BLaER1 treated with 17β-estradiol and CSF1 and Interleukin-3, amounts not matched to agents 10 nM and 100 nM (cell line): Measurements from ENCODE around the gene MAPKAPK5.

Experiments
- H3K27ac ChIP-seq, 11 experiments: shearing (Covaris generic); formaldehyde crosslinking; 2 replicates each; pipeline ENCODE4 v1.8.1; 2022
- H3K27me3 ChIP-seq, 11 experiments: shearing (Covaris generic); formaldehyde crosslinking; 2 replicates each; pipeline ENCODE4 v1.8.1; 2022
- H3K36me3 ChIP-seq, 11 experiments: shearing (Covaris generic); formaldehyde crosslinking; 2 replicates each; pipeline ENCODE4 v1.8.1; 2022
- H3K4me1 ChIP-seq, 10 experiments: shearing (Covaris generic); formaldehyde crosslinking; 2 replicates each; pipeline ENCODE4 v1.8.1; 2022
- H3K4me2 ChIP-seq, 11 experiments: shearing (Covaris generic); formaldehyde crosslinking; 2 replicates each; pipeline ENCODE4 v1.8.1; 2022
- H3K4me3 ChIP-seq, 10 experiments: shearing (Covaris generic); formaldehyde crosslinking; 2 replicates each; pipeline ENCODE4 v1.8.1; 2022
- H3K9ac ChIP-seq, 11 experiments: shearing (Covaris generic); formaldehyde crosslinking; 2 replicates each; pipeline ENCODE4 v1.8.1; 2022
- H3K9me3 ChIP-seq, 11 experiments: shearing (Covaris generic); formaldehyde crosslinking; replicated peaks in 1 of 11; 2 replicates each; pipeline ENCODE4 v1.8.1; 2022
- H4K20me1 ChIP-seq, 11 experiments: shearing (Covaris generic); formaldehyde crosslinking; 2 replicates each; pipeline ENCODE4 v1.8.1; 2022
- Cebpa-rat ChIP-seq, 11 experiments: shearing (Covaris generic); IDR thresholded peaks; 2 replicates each; pipeline ENCODE4 v1.8.1; 2022

Gene MAPKAPK5

DNA sequence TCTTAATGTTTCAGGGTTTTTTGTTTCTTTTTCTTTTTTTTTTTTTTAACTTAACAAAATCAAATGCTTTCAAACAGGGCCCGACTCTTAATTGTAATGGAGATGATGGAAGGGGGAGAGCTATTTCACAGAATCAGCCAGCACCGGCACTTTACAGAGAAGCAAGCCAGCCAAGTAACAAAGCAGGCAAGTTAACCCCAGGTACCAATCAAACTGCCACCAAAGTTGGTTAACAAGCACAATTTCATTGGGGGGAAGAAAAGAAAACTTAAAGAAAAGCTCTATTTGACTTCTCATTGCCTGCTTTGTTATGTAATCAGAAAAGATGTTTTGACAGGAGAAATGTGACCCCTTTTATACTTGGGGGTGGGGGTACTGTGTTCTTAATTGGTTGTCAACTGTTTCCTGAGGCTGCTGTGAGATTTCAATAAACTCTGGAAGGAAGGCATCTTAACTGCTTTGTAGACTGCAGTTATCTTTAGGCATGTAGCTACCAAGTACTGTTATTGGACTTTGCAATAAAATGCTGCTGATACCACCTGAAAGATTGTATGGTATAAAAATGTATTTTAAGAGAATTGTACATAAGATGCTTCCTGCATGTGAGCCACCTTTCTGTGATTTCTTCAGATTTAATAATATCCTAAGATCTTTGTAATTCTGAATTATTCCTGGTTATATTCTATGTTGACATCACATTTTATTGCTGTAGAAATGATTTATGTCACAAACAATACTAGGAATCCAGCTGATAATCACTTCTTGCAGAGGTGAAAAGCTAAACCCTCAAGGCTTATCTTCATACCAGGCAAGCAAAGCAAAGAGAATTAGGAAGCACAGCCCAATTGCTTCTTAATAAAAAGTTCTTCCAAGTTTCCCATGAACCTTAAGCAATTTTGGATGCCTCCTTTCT is 26.9 kb downstream of the MAPKAPK5 start:
- Histone ChIP-seq H3K9me3 (no peaks in the 10 kb centered on the region), H3K36me3 (peaks cover 92 to 100% (median 99%) of the 10 kb centered on the region in 11 experiments), H3K27ac (no peak overlapping the region), H3K4me3 (no peak overlapping the region), H3K4me1 (no peaks in the 10 kb centered on the region; a peak in 1 of 20 replicates), H3K4me2 (no peak overlapping the region), H4K20me1 (peaks cover 5 to 99% (median 50%) of the 10 kb centered on the region in 11 experiments; a peak in 21 of 22 replicates), H3K27me3 (no peaks in the 10 kb centered on the region), H3K9ac (no peak overlapping the region)
- no peak for TF ChIP-seq Cebpa-rat (IDR thresholded peaks at IDR 0.05)

DNA sequence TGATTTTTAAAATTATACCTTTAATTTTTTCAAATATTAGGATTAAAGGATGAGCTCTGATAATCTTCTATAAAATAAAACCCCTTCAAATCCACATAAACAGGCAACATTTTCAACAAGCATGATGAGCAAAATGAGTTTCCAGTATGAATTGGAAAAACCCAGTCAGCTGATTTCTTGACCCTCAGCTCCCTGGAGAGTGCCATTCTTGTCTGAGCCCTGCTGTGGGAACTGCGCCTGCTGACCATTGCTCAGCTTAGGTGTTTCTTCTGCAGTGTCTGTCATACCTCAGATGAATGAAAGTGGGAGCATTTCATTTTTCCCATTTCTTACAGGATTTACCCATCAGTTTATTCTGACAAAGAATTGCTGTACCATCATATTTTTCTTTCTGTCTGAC is 27.6 kb downstream of the MAPKAPK5 start:
- no peaks in the 10 kb centered on the region for H3K9me3 ChIP-seq
- H3K4me1 ChIP-seq, result no peaks in the 10 kb centered on the region; a peak in 1 of 20 replicates
- H3K4me3 ChIP-seq, result no peak overlapping the region
- no peak overlapping the region for H3K27ac ChIP-seq
- H3K4me2 ChIP-seq, result no peak overlapping the region
- no peaks in the 10 kb centered on the region for H3K27me3 ChIP-seq
- no peak overlapping the region for H3K9ac ChIP-seq
- no peak for TF ChIP-seq Cebpa-rat (IDR thresholded peaks at IDR 0.05)
- H4K20me1 ChIP-seq, result peaks cover 0 to 97% (median 43%) of the 10 kb centered on the region in 11 experiments; a peak in 20 of 22 replicates
- H3K36me3 ChIP-seq, result peaks cover 94 to 100% (median 100%) of the 10 kb centered on the region in 11 experiments

DNA sequence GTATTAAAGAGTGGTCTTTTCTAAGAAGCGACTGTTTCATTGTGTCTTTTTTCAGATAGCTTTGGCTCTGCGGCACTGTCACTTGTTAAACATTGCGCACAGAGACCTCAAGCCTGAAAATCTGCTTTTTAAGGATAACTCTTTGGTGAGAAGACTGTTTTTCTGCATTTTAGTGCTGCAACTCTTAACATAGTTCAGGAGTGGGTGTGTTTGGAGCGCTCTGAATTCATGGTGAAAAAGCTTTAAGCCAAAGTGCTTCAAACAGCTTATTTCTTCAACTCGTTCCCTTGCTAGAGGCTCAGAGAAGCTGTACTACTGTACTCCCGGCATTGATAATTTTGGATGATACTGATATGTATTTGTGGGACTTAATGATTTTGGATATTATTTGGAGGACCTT is 28.2 kb downstream of the MAPKAPK5 start:
- H3K36me3 ChIP-seq, result peaks cover 93 to 100% (median 100%) of the 10 kb centered on the region in 11 experiments

DNA sequence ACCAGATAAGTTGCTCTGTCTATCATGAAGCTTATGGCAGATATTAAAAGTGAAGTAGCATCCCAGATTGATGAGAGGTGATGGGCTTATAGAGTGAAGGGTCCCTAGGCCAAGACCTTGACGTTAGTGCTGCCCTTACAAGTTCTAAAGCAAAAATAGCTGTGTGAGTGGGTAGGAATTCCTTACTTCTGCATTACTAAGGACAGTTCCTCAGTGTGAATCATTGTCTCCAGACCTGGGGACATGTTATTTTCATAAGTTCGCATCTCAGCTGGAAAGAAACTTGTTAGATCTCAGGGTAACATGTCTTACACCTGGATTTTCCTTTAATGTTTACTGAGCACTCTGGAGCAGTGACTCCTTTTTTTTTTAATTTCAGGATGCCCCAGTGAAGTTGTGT is 28.7 kb downstream of the MAPKAPK5 start:
- Histone ChIP-seq H3K27me3 (no peaks in the 10 kb centered on the region), H3K9ac (no peak overlapping the region), H3K27ac (no peak overlapping the region), H3K36me3 (peaks cover 93 to 100% (median 100%) of the 10 kb centered on the region in 11 experiments), H3K9me3 (no peaks in the 10 kb centered on the region), H4K20me1 (peaks cover 0 to 97% (median 40%) of the 10 kb centered on the region in 11 experiments; a peak in 18 of 22 replicates), H3K4me2 (no peak overlapping the region), H3K4me1 (no peaks in the 10 kb centered on the region; a peak in 1 of 20 replicates), H3K4me3 (no peak overlapping the region)
- no peak for TF ChIP-seq Cebpa-rat (IDR thresholded peaks at IDR 0.05)

More for the DNA sequence above, 28.2 kb downstream of the MAPKAPK5 start:
- no peak overlapping the region for H3K4me3 ChIP-seq
- H3K9me3 ChIP-seq, result no peaks in the 10 kb centered on the region
- no peak for TF ChIP-seq Cebpa-rat (IDR thresholded peaks at IDR 0.05)
- peaks cover 0 to 97% (median 40%) of the 10 kb centered on the region in 11 experiments; a peak in 20 of 22 replicates for H4K20me1 ChIP-seq
- no peaks in the 10 kb centered on the region for H3K27me3 ChIP-seq
- no peak overlapping the region for H3K4me2 ChIP-seq
- no peaks in the 10 kb centered on the region; a peak in 1 of 20 replicates for H3K4me1 ChIP-seq
- no peak overlapping the region for H3K27ac ChIP-seq
- H3K9ac ChIP-seq, result no peak overlapping the region

DNA sequence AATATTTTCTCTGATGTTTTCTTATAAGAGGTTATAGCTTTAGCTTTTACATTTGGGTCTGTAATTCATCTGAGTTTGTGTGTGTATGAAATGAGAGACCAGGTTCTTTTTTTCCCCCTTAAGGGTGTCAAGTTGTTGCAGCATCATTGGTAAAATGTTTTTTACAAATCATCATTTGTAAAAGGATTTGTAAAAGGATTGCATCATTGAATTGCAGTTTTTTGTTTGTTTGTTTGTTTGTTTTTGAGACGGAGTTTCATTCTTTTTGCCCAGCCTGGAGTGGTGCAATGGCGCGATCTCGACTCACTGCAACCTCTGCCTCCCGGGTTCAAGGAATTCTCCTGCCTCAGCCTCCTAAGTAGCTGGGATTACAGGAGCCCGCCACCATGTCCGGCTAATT is 31.1 kb downstream of the MAPKAPK5 start:
- Histone ChIP-seq H3K4me1 (no peaks in the 10 kb centered on the region; a peak in 1 of 20 replicates), H3K9ac (no peak overlapping the region), H3K36me3 (peaks cover 93 to 100% (median 100%) of the 10 kb centered on the region in 11 experiments), H4K20me1 (peaks cover 0 to 93% (median 33%) of the 10 kb centered on the region in 11 experiments; a peak in 13 of 22 replicates), H3K27ac (no peak overlapping the region), H3K9me3 (no peaks in the 10 kb centered on the region), H3K27me3 (no peaks in the 10 kb centered on the region), H3K4me2 (no peak overlapping the region), H3K4me3 (no peak overlapping the region)
- no peak for TF ChIP-seq Cebpa-rat (IDR thresholded peaks at IDR 0.05)

DNA sequence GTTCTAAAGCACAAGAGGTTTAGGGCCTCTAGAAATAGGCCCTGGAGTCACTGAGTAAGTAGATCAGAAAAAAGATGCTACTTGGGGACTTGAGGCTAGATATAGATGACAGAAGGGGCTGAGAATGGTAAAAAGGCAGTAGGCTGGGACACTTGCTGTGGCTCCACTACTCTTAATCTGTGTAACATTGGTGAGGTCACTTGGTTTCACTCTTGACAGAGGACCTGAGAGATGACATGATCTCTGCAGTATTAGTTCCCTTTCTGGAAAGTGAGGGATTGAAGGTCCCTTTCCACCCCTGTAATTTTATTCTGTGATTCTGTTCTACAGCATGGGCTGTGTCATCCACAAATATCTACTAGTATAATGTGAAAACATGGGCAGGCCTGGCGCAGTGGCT is 39.7 kb downstream of the MAPKAPK5 start:
- no peak for TF ChIP-seq Cebpa-rat (IDR thresholded peaks at IDR 0.05)
- peaks cover 8 to 26% (median 17%) of the 10 kb centered on the region in 10 experiments for H3K4me1 ChIP-seq
- peaks cover 0 to 79% (median 18%) of the 10 kb centered on the region in 11 experiments; a peak in 14 of 22 replicates for H4K20me1 ChIP-seq
- no peak overlapping the region for H3K9ac ChIP-seq
- peaks cover 99 to 100% (median 100%) of the 10 kb centered on the region in 11 experiments for H3K36me3 ChIP-seq
- H3K4me2 ChIP-seq, result no peak overlapping the region
- H3K4me3 ChIP-seq, result no peak overlapping the region
- no peaks in the 10 kb centered on the region for H3K27me3 ChIP-seq
- no peak overlapping the region for H3K27ac ChIP-seq
- H3K9me3 ChIP-seq, result no peaks in the 10 kb centered on the region

DNA sequence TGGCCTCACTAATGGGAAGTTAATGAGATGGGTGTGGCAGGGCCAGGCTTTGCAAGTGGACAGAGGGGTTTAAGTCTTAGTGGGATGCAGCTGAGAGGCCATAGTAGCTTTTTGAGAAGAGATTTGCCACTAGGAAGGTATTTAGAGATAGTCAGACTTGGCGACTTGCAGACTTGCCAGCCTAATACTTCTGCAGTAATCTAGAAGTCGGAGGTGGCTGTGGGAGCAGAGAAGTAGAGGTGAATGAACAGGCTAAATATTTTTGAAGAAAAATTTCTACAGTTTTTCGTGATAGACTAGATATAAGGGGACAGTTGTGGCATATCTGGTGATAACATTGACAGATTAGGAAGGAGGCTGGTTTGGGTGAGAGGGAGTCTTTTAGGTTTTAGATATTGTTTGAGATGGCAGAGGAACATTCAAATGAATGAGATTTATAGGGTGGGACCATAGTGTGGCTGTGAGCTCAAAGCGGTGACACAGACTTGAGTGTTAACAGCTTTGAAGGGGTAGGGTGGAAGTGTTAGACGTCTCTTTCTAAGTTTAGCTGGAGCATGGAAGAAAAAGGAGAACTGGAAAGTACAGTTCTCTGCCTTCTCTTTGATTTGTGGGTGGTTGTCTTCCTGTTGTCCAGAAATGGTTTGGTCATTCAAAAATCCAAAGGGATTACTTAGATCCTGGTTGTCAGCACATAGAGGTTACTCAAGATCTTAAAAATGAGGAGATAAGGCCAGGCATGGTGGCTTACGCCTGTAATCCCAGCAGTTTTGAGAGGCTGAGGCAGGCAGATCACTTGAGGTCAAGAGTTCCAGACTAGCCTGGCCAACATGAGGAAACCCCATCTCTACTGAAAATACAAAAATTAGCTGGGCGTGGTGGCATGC is 44.9 kb downstream of the MAPKAPK5 start:
- Histone ChIP-seq H3K27me3 (no peaks in the 10 kb centered on the region), H3K27ac (peak overlapping the region in 4 of 11 experiments; percentile 36 to 68 (median 52); a peak in 8 of 22 replicates), H4K20me1 (peaks cover 0 to 74% (median 11%) of the 10 kb centered on the region in 11 experiments; a peak in 14 of 22 replicates), H3K4me2 (peak overlapping the region in 6 of 11 experiments; percentile 7 to 82 (median 50); a peak in 11 of 22 replicates), H3K9ac (peak overlapping the region in 2 of 11 experiments; percentile 40; a peak in 3 of 22 replicates), H3K36me3 (peaks cover 88 to 100% (median 100%) of the 10 kb centered on the region in 11 experiments), H3K4me3 (no peak overlapping the region), H3K4me1 (peaks cover 14 to 34% (median 21%) of the 10 kb centered on the region in 10 experiments), H3K9me3 (no peaks in the 10 kb centered on the region)
- no peak for TF ChIP-seq Cebpa-rat (IDR thresholded peaks at IDR 0.05)

DNA sequence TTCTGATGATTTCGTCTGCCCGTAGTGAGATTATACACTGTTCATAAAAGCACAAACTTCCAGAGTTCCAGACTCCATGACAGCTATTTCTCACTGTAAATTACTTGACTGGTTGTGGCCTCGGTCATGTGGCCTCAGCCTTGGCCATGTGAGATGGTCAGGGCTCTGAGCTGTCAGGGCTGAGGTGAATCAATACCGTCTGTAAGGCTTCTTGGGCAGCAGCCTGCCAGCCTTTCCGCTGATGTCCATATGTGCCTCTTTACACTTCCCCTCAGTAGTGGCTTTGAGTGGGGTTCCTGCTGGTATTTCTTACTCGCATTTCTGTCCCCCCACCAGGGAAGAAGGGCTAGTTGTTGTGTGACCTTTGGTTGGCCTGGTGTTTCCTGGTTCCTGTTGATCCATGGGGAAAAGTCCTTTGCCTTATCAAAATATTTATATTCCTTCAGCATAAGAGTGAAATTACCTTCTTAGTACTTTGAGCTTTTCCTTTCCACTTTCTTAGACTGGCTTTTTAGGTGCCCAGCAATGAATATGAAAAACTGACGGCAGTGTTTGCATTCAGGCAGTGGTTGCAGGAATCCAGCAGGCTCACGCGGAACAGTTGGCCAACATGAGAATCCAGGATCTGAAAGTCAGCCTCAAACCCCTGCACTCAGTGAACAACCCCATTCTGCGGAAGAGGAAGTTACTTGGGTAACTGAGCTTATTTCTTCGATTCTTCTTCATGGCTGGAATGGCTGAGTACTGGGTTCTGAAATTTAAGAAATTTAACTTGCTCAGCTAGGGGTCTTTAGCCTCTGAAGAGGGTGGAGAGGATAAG is 46.1 kb downstream of the MAPKAPK5 start:
- no peaks in the 10 kb centered on the region for H3K27me3 ChIP-seq
- no peak overlapping the region for H3K4me3 ChIP-seq
- peaks cover 0 to 69% (median 11%) of the 10 kb centered on the region in 11 experiments; a peak in 13 of 22 replicates for H4K20me1 ChIP-seq
- no peak for TF ChIP-seq Cebpa-rat (IDR thresholded peaks at IDR 0.05)
- H3K9me3 ChIP-seq, result no peaks in the 10 kb centered on the region
- peaks cover 5 to 33% (median 13%) of the 10 kb centered on the region in 10 experiments for H3K4me1 ChIP-seq
- peak overlapping the region in 2 of 11 experiments; percentile 65 to 68; a peak in 4 of 22 replicates for H3K27ac ChIP-seq
- peak overlapping the region in 3 of 11 experiments; percentile 61 to 82 (median 74); a peak in 5 of 22 replicates for H3K4me2 ChIP-seq
- peaks cover 88 to 100% (median 100%) of the 10 kb centered on the region in 11 experiments for H3K36me3 ChIP-seq
- no peak overlapping the region for H3K9ac ChIP-seq
